Left renal cortex interstitium (tissue), 4 donors: ENCODE measurements around the gene TOX2. TPM values are rescaled to one million over a fixed set of nuclear protein-coding genes. Genes with fewer than 3 reads are reported as not detected.

Experiments used
- DNase-seq, 4 donors: peaks; one replicate each; pipeline ENCODE4 v3.0.0-alpha.2; 2013; ENCODE audit warnings: low read depth in 4 of 4, low spot score in 2 of 4, missing footprints in 1 of 4
- polyA plus RNA-seq, 4 donors: library from polyadenylated mRNA; unstranded; fragments of 120-200 nt; gene quantifications; one replicate each; pipeline ENCODE4 v1.2.1, GENCODE V29; 2013; ENCODE audit not compliant: insufficient read length in 4 of 4

TOX2 gene
- polyA plus RNA-seq, 4 donors, result 3.7 to 5.5 (median 4.5) TPM

DNA sequence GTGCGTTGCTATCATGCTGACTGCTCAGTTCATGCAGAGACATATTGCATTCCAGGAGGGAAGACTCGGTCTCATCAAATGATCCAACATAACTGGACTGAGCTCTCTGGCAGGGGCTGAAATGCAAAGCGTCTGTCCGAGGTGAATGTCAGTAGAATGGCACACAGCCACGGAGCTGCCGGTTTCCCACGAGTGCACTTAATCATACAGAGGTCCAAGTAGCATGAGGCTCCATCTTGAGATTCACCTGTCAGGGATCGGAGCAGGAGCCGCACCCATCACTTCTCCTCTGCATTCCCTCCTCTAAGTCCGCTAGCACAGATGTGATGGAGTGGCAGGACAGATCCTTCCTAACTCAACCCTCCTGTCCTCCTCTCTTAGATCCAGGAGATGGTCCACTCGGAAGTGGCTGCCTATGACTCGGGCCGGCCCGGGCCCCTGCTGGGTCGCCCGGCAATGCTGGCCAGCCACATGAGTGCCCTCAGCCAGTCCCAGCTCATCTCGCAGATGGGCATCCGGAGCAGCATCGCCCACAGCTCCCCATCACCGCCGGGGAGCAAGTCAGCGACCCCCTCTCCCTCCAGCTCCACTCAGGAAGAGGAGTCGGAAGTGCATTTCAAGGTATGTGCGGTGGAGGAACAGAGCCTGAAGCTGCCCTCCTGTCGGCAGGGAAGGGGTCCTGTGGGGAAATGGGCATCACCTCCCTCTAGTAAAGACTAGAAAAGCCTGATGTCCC is 136.4 kb downstream of the TOX2 start:
- DNase-seq, result no peak

DNA sequence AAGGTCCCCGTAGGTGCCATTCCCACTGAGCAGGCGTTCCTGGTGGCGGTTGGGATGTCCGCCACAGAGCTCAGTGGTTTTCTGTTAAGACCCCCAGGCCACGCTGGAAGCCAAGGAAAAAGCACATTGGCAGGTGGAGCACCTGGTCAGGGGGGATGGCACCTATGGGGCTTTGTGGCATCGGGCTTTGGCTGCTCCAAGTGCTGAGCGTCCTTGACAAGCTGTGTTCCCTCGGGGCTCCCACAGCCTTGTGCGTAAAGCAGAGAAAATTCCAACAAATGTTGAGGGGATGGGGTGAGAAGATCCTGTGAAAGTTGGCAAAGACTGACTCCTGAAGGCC is 137.0 kb downstream of the TOX2 start:
- no peak for DNase-seq

DNA sequence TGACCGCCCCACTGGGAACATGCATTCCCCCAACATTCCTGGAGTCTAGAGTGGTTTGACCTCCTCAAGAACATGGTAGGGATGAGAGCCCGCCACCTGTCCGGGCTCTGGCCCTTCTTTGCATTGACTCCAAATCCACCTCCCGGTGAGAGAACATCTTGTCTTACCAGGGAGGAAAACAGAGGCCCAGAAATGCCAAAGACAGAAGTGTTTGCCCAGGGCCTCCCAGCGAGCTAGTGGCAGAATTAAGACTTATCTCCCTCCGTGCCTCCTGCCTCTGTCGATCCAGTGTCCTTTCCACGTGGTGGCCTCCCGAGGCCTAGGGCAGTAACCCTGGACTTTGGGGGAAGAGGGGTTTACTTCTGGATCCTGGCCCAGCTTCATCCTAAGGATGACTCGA is 137.5 kb downstream of the TOX2 start:
- DNase-seq, result no peak

DNA sequence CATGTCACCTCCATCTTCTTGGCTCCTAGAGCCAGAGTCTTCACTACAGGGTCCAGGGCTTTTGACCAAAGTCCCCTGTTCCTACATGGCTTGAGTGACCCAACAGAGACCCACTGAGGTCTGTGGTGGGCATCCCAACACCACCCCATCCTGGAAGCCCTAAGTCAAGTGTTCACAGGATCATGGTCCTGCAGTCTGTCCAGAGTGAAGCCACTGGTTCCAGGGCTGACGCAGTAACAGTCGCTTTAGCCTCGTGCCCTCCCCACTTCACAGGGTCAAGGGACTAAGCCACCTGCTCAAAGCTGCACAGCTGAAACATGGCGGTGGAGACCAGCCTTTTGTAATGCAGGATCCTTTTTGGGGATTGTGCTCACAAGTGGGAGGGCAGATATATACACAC is 138.4 kb downstream of the TOX2 start:
- DNase-seq, result no peak

DNA sequence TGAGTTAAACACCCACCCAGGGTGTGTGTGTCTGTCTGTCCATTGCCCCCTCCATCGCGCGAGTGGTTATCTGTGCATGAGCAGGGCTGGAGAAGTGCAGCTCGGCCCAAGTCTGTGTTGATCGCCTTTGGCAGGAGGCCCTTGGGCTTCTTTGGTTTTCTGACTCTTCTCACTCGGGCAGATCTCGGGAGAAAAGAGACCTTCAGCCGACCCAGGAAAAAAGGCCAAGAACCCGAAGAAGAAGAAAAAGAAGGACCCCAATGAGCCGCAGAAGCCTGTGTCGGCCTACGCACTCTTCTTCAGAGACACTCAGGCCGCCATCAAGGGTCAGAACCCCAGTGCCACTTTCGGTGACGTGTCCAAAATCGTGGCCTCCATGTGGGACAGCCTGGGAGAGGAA is 139.5 kb downstream of the TOX2 start:
- DNase-seq, result no peak

DNA sequence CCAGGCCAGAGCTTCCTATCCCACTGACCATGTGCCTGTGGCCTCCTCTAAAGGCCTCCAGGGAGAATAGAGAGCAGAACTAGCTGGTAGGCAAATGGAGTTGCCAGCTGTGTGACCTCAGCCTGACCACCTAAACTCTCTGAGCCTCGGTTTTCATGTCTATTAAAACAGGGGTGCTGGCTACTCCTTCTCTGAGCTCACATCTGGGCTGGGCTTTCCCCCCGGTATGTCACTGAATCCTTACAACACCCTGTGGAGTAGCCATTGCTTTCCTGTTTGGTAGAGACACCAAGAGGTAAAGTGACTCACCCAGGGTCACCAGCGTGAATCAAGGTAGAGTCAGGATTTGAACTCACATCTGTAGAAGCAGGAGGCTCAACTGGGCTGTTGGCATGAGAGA is 140.2 kb downstream of the TOX2 start:
- DNase-seq, result no peak

DNA sequence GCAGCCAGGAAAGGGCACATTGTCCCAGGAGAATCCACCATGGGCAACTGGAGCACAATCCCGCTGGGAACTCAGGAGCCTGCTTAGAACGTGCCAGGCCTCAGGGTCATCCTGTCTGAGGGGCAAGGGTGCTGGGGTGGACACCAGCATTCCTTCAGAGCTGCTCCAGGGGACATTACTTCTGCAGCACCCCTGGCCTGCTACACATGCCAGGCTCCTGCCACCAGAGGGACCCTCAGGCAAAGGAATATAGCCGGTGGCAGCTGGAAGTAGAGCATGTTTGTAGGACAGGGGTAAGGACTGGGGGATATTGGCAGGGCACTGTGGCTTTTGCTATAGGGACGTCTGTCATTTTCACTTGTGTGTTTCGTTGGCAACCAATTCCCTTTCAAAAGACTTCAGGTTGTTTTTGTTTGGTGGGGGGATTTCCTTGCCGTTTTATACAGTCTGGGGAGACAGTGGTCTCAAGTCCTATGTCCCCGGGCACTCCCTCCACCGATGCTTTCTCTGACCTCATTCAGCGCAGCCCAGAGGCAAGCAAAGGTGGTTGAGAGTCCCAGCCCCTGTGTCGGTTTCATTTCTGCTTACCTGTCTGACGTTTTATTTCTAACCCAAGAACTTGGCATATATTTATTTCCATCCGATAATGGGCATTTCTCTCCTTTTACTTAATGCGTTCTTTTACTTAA is 141.5 kb downstream of the TOX2 start:
- no peak for DNase-seq

DNA sequence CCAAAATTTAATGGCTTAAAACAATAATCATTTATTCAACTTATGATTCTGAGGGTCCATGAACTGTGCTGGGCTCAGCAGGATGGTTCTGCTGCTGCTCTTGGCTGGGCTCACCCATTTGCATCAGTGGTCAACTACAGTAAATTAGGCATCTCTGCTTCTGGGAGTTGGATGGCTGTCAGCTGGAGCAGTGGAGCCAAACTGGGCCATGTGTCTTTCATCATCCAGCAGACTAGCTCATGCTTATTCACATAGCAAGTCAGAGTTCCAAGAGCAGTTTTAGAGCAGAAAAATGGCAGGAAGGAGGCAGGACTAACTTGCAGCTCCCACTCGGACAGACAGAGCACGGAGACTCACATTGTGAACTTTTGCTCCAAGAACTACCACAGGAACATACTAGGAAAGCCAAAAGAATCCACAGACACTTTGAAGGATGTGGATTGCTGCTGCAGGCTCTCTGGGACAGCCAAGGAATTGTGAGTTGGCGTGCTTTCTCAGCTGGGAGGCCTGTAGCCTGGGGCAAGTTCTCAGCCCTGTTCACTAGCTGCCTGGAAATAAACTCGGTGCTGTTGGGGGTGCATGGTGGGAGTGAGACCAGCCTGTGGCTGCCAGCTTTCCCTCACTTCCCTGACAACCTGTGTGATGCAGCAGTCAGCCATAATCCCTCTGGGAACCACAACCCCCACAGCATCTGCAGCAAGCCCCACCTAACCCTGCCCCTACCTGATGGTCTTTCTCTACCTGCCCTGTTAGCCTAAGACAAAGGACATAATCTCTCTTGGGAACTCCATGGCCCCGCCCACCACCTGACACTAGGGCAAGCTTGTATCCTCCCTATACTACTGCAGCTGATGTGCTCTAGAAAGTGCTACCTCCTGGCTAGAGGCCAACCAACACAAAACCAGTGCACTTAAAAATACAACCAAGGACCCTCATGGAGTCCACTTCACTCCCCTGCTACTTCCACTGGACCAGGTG is 143.3 kb downstream of the TOX2 start:
- DNase-seq, result no peak

DNA sequence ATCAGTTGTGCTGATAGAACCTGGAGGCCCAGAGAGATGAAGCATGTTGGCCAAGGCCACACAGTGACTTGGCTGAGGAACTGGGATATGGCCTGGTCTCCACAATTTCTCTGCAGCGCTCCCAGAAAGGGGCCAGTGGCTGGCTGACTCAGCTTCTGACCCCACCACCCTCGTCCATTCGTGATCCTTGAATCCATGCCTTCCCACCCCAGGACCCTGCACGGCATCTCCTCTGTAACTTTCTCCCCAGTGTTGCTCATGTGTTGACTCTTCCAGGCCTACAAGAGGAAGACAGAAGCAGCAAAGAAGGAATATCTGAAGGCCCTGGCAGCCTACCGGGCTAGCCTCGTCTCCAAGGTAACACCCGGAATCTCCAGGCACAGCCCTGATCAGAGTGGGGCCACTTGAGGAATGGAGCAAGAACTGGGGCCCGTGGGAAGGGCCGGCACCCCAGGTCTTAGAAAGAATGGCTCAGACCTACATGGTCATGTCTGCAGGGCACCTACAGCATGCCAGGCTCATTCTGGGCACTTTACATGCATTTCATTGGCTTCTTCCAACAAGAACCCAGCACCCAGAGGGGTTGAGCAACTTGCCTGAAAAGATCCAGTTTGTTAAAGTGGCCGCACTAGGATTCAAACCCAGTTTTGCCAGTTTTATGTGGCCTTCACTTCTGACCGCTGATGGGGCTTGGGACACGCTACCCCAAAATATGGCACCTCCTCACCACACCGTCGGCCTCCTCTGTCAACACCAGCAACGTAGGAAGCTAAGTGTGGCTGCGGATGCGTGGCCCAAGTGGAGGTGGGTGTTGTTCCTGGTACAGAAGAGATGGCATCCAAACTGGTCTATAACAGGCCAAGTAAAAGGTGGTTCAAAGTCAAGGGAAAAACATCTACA is 150.1 kb downstream of the TOX2 start:
- DNase-seq, result no peak

DNA sequence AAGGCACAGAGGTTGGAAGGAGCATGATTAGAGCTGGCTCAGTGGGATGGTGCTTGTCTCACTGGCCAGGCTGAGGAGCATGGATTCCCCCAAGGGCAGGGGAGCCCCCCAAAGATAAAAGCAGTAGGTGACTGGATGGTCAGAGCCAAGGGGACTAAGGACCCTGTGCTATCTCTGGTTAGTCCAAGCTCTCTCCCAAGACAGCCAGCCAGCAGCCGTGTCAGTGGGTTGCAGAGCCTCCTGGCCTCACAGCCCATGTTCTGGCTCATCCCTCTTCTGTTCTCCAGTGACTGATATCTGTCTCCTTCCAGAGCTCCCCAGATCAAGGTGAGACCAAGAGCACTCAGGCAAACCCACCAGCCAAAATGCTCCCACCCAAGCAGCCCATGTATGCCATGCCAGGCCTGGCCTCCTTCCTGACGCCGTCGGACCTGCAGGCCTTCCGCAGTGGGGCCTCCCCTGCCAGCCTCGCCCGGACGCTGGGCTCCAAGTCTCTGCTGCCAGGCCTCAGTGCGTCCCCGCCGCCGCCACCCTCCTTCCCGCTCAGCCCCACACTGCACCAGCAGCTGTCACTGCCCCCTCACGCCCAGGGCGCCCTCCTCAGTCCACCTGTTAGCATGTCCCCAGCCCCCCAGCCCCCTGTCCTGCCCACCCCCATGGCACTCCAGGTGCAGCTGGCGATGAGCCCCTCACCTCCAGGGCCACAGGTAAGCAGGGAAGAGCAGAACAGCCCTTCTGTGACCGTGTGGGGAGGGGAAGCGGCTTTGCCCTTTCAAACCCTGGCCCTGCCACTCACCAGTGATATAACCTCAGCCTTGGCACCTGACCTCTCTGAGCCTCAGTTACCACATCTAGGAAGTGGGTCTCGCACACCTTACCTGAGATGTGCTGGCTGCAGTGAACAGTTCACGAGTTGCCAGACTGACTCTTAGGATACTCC is 151.0 kb downstream of the TOX2 start:
- no peak for DNase-seq

DNA sequence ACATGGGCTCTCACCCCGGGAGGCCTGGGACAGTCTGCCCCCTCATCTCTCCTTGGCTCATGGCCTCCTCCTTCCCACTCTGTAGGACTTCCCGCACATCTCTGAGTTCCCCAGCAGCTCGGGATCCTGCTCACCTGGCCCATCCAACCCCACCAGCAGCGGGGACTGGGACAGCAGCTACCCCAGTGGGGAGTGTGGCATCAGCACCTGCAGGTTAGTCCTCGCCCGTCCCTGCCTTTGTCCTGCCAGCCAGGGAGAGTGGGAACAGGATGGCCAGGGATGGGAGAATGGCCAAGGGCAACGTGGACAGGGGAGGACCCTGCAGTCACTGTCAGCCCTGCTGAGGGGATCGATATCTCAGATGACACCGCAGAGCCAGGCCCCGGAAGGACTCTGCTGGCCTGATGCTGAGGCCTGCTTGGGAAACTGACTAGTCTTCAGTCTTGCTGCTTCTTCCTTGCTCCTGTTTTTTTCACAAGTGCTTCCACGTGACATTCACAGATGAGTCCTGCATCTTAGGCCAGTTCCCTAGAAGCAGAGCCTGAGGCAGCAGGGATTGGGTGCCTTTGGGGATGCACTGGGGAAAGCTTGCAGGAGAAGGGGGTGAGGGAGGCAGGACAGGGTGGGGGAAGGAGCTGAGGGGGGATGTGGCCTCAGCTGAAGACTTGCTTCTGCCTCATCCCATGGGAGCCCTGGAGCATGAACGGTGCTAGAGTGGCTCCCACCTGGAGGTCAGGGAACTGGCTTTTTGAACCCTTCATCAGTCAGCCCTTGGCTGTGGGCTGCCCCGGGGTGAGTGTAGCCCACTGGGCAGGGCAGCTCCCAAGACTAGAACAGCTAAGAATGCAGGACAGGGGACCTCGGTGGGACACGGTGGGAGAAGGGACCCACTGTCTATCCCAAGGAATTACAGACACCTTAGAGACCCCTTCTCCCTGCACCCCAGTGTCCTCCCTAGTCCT is 152.3 kb downstream of the TOX2 start:
- no peak for DNase-seq

DNA sequence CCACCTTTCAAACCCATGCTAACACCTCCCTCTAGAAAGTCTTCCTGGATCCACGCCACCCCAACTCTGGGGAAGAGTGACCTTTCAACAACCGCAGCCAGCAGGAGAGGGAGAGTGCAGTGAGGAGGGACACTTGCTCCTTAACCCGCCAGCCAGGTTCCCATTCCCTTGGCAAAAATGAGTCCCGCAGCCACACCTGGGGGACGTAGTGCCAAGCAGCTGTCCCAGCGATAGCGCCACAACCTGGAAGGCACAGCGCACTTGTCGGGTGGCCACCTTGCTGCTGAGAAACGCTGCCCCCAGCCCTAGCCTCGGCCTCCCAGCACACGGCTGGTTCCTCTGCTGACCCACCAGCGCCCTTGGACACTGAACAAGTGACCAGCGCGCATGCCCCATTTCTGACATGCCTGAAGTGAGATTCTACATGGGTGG is 153.0 kb downstream of the TOX2 start:
- DNase-seq, result no peak

DNA sequence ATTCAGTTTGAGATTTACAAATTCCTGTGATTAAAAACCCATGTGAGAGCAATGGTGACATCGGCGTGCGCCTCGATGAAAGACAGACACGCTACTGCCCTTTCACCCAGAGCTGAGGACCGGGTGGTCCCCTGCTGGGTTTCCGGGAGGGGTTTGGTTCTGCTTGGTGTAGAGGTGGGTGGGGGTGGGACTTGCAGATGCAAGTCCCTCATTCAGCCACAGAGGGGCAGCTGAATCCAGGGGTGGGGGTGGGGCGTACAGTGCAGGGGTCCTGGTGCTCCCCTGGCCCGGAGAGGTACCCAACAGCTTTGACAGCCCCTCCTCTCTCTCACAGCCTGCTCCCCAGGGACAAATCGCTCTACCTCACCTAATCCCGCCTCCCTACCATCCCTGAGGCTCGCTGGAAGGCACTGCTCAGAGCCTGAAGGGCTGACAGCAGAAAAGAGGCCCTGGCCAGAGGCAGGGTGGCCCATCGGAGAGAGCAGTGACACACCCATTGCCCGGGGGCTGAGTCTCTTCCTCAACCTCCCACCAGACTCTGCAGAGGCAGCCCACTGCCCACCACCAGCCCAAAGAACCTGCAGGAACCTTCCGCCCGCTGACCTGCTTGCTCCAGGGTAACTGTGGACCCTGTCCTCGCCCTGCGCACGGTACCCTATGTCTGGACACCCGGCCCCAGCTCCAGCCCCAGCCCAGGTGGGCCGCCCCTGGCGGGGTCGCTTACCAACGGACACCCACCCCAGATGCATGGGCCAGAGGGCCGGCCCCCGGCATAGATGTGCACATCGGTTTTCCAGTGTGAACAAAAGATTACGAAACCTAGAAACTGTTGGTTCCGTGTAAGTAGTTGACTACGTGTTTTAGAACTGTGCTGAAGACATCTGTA is 153.9 kb downstream of the TOX2 start:
- no peak for DNase-seq

DNA sequence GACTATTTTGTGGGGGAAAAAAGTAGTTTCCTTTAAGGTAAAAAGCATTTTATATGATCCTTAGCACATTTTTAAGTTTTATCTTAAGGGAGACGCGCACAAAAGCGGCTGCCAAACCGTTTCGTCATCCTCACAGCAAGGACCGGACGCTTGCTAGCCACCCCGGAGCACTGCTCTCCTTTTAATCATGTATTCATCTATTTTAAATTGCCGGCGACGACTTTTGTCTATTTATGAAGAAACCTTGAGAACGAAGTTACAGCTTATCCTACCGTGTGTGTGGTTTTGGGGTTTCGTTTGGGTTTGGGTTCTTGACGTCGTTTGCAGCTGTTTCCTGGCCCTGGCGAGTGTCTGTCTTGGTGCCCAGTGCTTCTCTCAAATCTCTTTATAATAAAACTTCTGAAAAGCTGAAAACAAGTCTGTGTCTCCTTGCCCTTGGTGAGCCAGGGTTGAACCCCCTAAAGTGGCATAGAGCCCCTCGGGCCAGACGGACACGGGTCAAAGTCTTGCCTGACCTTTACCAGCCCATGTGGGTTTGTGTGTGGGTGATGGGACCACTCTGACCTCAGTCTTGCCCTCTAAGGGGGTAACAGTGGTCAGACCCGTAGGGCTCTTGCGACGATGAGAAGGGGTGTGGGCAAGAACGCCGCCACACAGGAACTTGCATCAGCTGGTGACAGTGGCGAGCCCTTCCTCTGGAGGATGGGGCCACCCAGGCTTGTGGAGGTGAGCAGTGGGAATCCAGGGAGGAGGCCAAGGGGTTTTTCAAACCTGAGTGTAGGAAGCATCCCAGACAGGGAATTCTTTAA is 154.8 kb downstream of the TOX2 start:
- DNase-seq, result no peak

DNA sequence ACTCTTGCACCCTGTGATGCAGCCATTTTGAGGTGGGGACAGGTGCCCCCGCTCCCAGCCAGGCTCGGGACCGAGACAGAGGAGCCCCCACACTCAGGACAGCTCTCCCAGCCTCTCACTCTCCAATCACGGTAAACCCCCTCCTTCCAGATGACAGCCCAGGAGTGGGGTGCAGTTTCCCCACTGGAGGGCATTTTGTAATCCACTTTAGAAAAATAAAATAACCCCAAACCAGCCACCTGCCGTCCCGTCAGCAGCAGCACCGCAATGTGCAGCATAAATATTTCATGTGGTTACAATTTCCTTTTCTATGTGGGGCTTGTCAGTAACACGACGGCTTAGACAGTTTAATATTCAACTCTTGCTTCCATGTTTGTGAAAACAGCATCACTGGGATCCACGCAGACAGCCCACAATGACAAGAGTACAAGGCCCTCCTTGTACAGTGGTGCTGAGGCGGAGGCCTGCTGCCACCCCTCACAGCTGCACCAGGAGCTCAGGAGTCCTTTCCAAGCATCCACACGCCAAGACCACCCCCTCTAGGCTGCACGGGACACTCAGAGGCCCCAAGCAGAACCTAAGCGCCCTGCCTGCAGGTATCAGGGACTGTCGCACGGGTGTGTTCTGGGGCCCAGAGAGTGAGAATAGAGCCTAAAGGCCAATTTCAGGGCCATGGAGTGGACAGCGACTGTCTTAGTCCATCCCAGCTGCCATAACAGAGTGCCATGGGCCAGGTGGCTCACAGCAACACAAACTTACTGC is 155.7 kb downstream of the TOX2 start:
- DNase-seq, result no peak

DNA sequence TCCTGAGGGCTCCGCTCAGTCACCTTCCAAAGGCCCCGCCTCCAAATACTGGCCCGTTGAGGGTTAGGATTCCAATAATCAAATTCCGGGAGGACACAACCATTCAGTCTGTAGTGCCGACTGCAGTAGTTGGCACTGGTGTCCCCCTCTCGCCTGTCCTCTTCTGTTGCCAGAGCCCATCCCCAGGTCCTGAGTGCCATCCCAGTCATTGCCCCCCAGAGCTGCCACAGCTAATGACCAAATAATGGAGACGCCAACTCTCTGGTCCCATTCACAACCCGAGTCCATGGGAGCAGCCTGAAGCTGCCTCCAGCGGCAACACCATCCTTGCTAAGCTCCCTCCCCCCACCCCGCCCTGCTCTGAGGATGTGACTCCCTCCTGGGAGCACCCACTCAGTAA is 156.4 kb downstream of the TOX2 start:
- no peak for DNase-seq
